Stimulated activated effector memory CD8-positive, alpha-beta T cell treated with anti-CD3 and anti-CD28 coated beads, Interleukin-12 subunit alpha, Interleukin-12 subunit beta, amount 100 ng/mL, for 72 hours (primary cell): ENCODE data around the gene ADAP1.
A peak's percentile ranks its signal among the peaks of the same experiment; 100 is the strongest.

ENCODE experiments used
- ATAC-seq: fragments of 150-1000 bp; cut with Tn5 transposase; 2 replicates; pipeline ENCODE4 v1.10.0; 2021
- DNase-seq, 2 donors: peaks; one replicate each; pipeline ENCODE4 v3.0.0; 2021 to 2022; ENCODE audit warnings: low spot score in 2 of 2
- H3K27ac Mint-ChIP-seq: one replicate; pipeline ENCODE4 v1.8.0; 2022; ENCODE audit warnings: mild to moderate bottlenecking, mixed read lengths
- H3K36me3 Mint-ChIP-seq: one replicate; pipeline ENCODE4 v1.8.0; 2022; ENCODE audit warnings: mild to moderate bottlenecking, mixed read lengths
- H3K4me1 Mint-ChIP-seq: one replicate; pipeline ENCODE4 v1.8.0; 2022; ENCODE audit warnings: mixed read lengths
- H3K4me3 Mint-ChIP-seq: one replicate; pipeline ENCODE4 v1.8.0; 2022; ENCODE audit warnings: mild to moderate bottlenecking, mixed read lengths
- H3K9me3 Mint-ChIP-seq: one replicate; pipeline ENCODE4 v1.8.0; 2022; ENCODE audit warnings: mixed read lengths

ADAP1 gene

DNA sequence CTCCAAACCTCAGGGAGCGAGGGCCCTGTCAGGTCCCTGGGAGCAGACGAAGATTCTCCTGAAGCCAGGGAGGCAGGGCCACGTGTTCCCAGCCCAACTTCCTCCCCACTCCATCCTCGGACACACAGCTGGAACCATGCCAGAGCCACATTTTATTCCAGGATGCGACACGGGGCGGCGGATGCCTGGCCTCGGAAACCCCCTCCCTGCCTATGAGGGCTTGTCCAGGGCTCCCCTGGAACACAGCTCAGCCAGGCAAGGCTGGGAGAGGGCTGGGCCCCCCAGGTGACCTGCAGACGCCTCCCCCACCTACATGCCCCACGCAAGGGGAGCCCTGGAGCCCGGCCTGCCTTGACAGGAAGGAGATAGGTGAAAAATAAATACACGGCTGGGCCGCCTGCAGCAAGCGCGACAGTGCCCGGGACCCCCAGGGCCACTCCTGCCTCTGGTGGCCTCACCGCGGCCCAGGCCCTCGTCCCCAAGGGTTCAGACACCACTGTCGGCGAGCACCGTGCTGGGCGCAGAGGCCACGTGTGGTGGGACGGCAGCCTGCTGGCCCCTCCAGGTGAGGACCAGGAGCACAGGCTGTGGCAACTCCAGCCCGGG lies 56.6 kb downstream of the ADAP1 start:
- Mint-ChIP-seq H3K36me3 (peaks cover 76% of the 10 kb centered on the region), H3K4me1 (peaks cover 10% of the 10 kb centered on the region), H3K27ac (no peak overlapping the region), H3K9me3 (no peaks in the 10 kb centered on the region), H3K4me3 (no peak overlapping the region)
- DNase-seq (no peak), ATAC-seq (no peak)

DNA sequence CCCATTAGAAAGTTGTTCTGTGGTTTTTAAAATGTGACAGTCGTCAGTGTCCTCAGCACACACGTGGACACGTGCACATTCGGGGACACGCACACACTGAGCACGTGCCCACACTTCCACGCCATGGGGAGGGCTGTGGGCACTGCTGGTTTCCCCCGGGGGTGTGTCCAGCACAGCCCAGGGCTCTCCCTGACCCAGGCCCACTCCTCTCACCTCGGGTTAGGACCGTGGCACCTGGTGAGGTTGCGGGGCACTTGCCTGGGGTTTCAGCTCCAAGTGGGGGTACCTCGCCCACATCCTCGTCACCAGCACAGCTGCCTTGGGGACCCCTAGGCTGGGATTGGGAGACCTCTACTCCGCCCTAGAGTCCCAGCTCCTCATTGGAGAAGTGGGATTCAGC lies 57.4 kb downstream of the ADAP1 start:
- Mint-ChIP-seq H3K27ac (no peak overlapping the region), H3K4me1 (peaks cover 15% of the 10 kb centered on the region), H3K9me3 (no peaks in the 10 kb centered on the region), H3K4me3 (no peak overlapping the region), H3K36me3 (peaks cover 76% of the 10 kb centered on the region)
- ATAC-seq (no peak), DNase-seq (no peak)

DNA sequence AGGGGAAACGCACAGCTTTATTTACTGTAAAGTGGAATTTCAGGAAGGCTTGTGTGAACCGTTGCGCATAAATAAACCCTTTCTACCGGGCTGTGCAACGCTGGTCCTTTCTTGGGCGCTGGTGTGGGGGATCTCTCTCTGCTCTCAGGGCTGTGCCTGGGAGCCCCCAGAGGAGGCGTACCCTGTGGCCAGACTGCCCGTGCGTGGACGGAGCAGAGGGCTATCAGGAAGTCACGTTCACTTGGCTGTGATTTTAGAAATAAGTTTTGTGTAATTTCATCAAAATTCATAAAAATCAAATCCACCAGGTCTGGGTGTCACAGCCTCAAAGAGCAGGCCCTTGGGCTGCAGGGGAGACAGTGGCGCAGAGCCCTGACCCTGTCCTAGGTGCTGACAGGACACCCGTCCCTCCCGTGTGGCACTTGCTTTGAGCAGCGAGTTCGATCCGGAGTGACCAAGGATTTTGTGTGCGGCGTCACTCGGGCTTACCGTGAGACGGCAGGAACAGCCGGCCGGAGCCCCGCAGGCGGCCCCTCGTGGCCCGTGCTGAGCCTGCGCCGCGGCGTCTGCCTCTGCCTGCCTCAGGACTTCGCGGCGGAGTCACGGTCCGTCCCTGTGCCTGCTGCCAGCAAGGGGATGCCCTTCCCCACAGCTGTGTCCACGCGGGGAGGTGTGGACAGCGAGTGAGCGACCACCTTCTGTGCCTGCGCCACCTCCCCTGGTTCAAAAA lies 58.0 kb downstream of the ADAP1 start:
- no peak overlapping the region for H3K4me3 Mint-ChIP-seq
- DNase-seq = no peak
- peaks cover 16% of the 10 kb centered on the region for H3K4me1 Mint-ChIP-seq
- H3K36me3 Mint-ChIP-seq = peaks cover 80% of the 10 kb centered on the region
- H3K27ac Mint-ChIP-seq = peak overlapping the region; percentile 12
- H3K9me3 Mint-ChIP-seq = no peaks in the 10 kb centered on the region
- no peak for ATAC-seq

DNA sequence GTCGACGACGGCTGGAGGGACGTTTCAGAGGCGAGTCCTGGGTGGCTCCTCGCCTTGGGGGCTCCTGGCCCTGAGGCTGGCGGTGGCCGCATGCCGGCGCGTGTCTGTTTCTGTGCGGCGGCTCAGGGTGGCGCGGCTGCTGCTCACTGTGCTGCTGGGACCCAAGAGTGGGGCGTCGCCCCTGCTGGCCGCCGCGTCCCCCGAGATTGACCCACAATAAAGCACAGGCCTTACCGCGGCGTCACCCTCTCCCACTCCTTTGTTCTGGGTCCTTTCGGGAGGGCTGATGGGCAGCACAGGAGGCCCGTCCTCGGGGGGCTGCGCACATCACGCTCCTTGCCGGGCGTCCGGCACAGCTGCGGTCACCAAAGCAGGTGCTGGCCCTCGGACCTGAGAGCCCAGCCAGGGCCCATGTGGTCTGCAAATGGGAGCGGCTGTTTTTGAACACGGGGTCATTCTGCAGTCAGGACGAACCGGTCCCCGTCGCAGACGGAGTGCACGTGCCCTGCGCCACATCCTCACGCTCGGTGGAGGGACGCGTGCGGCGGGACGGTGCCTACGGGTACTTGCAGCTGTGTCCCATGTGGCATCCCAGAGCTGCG lies 58.9 kb downstream of the ADAP1 start:
- no peaks in the 10 kb centered on the region for H3K9me3 Mint-ChIP-seq
- no peak for DNase-seq
- no peak overlapping the region for H3K4me3 Mint-ChIP-seq
- peak overlapping the region; percentile 12 for H3K27ac Mint-ChIP-seq
- H3K4me1 Mint-ChIP-seq = peaks cover 16% of the 10 kb centered on the region
- H3K36me3 Mint-ChIP-seq = peaks cover 83% of the 10 kb centered on the region
- ATAC-seq = no peak

DNA sequence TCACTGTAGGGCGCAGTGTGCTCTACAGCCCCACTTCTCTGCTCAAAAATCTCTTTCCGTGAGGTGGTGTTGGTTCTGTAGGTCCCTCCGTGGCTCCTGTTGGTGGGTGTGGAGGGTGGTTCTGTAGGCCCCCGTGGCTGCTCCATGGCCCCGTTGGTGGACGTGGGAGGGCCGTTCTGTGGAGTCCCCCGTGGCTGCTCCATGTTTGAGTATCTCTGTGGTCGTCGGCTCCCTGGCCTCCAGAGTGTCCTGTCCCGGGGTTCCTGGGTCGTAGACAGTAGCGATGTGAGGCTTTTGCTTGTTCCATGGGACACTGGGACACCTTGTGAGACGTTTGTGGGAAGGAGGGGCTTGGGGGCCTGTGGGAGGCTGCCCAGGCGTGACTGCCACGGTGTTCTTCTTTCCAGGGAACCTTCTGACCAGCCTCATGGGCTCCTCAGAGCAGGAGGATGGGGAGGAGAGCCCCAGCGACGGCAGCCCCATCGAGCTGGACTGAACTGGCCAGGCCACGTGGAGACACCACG lies 59.5 kb downstream of the ADAP1 start:
- Mint-ChIP-seq H3K27ac (no peak overlapping the region), H3K9me3 (no peaks in the 10 kb centered on the region), H3K36me3 (peaks cover 81% of the 10 kb centered on the region), H3K4me3 (no peak overlapping the region), H3K4me1 (peaks cover 16% of the 10 kb centered on the region)
- DNase-seq (no peak), ATAC-seq (no peak)

DNA sequence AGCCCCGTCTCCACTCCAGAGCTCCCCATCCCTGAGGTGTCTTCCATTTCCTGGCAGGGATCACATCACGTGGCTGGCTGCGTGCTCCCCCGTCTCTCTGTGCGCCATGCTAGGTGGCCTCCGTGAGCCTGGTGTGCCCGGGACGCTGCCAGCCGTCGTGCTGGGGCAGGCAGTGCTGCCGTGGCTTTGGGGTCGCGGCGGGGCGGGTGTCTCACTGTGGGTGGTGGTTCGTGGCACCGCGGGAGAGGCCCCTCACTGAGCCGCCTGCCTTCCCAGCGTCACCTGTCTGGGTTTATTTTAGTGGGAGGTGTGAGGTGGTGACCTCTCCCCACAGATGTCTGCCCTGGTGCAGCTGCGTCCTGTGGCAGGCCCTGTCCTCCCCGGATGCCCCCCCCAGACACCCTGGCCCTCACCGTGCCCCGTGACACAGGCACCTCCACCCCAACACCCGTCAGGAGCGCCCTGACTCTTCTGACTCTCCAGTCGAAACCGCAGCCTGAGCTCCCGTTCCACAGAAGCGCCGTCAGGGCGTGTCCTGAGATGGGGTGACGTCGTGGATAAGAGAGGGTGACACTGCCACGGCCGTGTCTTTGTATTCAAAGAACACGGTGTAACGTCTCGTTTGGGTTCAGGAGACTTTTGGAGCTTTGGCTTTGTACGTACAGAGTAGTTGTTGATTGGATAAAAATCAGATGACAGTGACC lies 60.2 kb downstream of the ADAP1 start:
- ATAC-seq (no peak), DNase-seq (no peak)
- Mint-ChIP-seq H3K4me3 (no peak overlapping the region), H3K9me3 (no peaks in the 10 kb centered on the region), H3K4me1 (peaks cover 16% of the 10 kb centered on the region), H3K27ac (no peak overlapping the region), H3K36me3 (peaks cover 76% of the 10 kb centered on the region)

DNA sequence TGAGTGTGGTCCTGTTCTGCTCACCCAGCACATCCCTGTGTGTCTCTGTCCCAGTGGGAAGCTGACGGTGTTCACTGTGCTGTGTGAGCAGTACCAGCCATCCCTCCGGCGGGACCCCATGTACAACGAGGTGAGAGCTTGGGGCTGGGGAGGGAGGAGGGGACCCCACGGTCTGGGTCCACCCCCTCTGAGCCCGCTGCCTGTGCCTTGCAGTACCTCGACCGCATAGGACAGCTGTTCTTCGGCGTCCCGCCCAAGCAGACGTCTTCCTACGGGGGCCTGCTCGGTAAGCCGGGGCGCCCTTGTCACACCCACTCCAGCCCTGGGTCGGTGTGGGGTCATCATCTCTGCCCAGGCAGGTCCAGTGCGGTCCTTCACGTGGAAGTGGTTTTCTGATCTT lies 60.8 kb downstream of the ADAP1 start:
- no peak overlapping the region for H3K27ac Mint-ChIP-seq
- no peak for ATAC-seq
- H3K36me3 Mint-ChIP-seq = peaks cover 76% of the 10 kb centered on the region
- H3K4me3 Mint-ChIP-seq = no peak overlapping the region
- peaks cover 16% of the 10 kb centered on the region for H3K4me1 Mint-ChIP-seq
- no peaks in the 10 kb centered on the region for H3K9me3 Mint-ChIP-seq
- DNase-seq = no peak

DNA sequence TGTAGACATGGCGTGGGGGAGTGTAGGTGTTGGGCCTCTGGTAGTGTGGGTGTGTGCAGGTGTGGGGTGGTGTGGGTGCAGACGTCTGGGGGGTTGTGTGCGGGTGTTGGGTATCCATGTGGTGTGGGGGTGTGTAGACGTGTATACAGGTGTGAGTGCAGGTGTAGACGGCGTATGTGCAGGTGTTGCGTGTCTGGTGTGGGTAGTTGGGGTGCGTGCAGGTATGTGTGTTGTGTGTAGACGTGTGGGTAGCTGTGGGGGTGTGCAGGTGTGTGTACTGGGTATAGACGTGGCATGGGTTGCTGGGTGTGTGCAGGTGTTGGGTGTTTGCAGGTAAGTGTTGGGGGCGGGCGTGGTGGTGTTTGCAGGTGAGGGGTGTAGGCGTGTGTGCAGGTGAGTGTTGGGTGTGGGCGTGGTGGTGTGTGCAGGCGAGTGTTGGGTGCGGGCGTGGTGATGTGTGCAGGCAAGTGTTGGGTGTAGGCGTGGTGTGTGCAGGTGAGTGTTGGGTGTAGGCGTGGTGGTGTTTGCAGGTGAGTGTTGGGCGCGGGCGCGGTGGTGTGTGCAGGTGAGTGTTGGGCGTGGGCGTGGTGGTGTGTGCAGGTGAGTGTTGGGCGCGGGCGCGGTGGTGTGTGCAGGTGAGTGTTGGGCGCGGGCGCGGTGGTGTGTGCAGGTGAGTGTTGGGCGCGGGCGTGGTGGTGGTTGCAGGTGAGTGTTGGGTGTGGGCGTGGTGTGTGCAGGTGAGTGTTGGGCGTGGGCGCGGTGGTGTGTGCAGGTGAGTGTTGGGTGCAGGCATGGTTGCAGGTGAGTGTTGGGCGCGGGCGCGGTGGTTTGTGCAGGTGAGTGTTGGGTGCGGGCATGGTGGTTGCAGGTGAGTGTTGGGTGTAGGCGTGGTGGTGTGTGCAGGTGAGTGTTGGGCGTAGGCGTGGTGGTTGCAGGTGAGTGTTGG lies 61.6 kb downstream of the ADAP1 start:
- ATAC-seq = no peak
- Mint-ChIP-seq H3K4me1 (peaks cover 16% of the 10 kb centered on the region), H3K9me3 (no peaks in the 10 kb centered on the region), H3K4me3 (no peak overlapping the region), H3K27ac (no peak overlapping the region), H3K36me3 (peaks cover 74% of the 10 kb centered on the region)
- DNase-seq = no peak

DNA sequence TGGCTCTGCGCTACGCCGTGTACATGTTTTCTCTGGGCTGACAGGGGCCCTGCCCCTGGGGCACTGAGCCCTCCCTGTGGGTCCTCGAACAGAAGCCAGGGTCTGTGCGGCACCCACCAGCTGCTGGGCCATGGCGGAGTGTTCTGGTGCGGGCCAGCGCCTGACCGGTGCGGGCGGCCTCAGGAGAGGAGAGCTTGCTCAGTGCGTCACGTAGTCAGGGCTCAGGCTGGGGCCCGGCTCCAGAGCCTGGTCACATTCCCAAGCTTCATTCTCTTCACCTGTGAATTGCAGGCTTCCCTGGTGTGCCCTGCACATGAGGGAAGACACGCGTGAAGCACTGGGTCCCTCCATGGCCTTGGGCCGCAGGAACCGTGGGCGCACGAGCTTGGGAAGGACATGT lies 62.7 kb downstream of the ADAP1 start:
- ATAC-seq = no peak
- H3K36me3 Mint-ChIP-seq = peaks cover 69% of the 10 kb centered on the region
- H3K4me3 Mint-ChIP-seq = no peak overlapping the region
- peaks cover 20% of the 10 kb centered on the region for H3K4me1 Mint-ChIP-seq
- H3K27ac Mint-ChIP-seq = no peak overlapping the region
- H3K9me3 Mint-ChIP-seq = no peaks in the 10 kb centered on the region
- DNase-seq = no peak

DNA sequence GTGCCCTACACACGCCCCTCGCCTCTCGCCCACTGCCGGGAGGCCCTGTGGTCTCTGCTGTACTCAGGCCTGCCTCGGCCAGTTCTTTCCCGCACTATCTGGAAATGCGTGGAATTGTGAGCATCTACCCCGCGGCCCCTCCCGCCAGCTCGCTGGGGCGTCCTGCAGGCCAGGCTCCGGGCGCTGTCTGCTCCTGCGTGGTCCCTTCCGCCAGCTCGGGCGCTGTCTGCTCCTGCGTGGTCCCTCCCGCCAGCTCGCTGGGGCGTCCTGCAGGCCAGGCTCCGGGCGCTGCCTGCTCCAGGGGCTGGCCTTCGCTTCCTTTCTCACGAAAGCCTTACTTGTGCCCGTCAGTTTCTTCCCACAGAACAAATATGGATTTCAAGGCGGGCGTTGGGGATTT lies 63.2 kb downstream of the ADAP1 start:
- no peak overlapping the region for H3K4me3 Mint-ChIP-seq
- ATAC-seq (no peak), DNase-seq (no peak)
- peaks cover 20% of the 10 kb centered on the region for H3K4me1 Mint-ChIP-seq
- H3K27ac Mint-ChIP-seq = no peak overlapping the region
- no peaks in the 10 kb centered on the region for H3K9me3 Mint-ChIP-seq
- H3K36me3 Mint-ChIP-seq = peaks cover 63% of the 10 kb centered on the region

DNA sequence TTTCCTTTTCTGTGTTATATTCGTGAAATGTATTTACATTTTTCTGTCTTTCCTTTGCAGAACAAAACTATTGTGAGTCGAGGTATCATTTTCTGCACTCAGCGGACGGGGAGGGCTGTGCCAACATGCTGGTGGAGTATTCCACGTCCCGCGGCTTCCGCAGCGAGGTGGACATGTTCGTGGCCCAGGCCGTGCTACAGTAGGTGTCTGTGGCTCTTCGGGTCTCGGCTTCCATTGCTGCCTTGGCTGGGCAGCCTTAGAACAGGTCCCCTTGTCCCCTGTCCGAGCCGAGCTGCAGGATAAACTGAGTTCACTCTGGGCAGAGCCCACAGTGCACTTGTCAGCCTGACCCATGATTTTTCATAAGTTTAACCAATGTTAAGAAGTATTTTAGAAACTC lies 63.6 kb downstream of the ADAP1 start:
- Mint-ChIP-seq H3K9me3 (no peaks in the 10 kb centered on the region), H3K4me1 (peaks cover 20% of the 10 kb centered on the region), H3K4me3 (no peak overlapping the region), H3K27ac (no peak overlapping the region), H3K36me3 (peaks cover 59% of the 10 kb centered on the region)
- DNase-seq = no peak
- ATAC-seq = no peak

DNA sequence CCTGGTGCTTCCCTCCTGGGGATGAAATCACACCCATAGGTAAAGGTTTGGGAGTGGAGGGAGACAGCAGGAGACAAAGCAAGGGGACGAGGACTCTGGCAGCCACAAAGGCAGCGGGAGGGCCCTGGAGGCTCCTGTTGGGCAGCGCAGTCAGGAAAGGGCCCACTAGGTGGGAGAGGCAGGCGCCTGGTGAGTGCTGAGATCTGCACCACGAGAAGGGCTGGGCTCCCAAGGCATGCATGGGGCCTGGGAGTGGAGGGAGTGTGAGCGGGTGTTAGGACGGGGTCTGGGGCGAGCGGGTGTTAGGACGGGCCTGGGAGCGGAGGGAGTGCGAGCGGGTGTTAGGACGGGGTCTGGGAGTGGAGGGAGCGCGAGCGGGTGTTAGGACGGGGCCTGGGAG lies 65.1 kb downstream of the ADAP1 start:
- Mint-ChIP-seq H3K27ac (no peak overlapping the region), H3K4me3 (no peak overlapping the region), H3K36me3 (peaks cover 48% of the 10 kb centered on the region), H3K4me1 (peaks cover 25% of the 10 kb centered on the region), H3K9me3 (no peaks in the 10 kb centered on the region)
- DNase-seq (no peak), ATAC-seq (no peak)

DNA sequence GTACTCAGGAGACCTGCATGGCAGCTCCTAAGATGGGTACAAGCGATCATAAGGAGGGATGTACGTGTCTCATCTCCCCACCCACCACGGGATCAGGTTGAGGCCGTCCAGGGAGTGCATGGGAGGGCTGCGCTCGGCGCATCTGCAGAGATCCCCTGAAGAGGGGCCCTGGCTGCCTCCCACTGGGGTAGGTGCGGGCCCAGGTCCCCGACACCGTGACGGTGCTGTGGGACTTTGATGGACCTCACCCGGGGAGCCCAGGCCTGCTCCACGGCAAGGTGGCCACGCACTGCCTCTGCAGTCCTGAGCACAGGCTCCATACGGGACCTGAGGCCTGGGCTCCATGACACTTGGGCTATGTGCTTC lies 65.5 kb downstream of the ADAP1 start:
- ATAC-seq = no peak
- Mint-ChIP-seq H3K4me1 (peaks cover 27% of the 10 kb centered on the region), H3K27ac (peak overlapping the region; percentile 32), H3K9me3 (no peaks in the 10 kb centered on the region), H3K36me3 (peaks cover 44% of the 10 kb centered on the region), H3K4me3 (no peak overlapping the region)
- DNase-seq = no peak

DNA sequence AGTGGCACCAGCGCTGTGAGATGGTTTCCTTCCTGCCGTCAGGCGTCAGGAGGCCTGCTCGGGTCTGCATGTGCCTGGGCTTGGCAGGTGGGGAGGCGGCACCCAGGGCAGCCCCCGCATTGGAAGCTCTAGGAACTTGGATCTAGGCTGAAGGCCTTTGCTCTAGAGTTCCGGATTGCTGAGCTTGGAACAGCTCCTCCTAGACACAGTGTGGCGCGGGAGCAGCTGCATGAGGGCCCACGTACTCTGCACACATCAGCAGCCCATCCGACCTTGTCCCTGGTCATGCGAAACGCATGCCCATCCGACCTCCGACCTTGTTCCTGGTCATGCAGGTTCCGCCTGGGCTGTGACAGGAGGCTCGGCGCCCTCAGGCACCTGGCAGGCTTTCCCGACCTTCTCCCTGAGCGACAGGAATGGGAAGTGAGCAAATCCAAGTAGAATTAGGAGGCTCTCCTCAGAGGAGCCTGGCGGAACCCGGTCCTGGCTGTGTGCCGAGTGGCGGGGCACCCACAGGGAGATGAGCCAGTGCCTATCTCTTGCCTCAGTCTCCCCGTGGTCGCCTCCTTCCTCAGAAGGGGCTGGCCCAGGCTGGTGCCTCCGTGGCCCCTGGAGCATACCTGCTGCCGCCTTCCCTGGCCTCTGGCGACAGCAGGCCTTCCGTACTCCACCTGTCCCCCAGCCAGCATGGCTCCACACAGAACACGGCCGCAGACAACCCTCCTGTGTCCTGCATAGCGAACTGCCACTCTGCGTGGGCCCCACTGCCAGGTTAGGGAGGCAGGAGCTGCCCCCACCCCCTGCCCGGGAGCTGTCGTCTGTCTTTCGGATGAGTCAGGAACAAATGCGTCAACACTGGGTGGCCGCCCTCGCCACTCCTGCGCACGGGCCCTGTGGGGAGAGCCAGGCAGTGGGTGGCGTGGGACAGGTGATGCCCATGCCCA lies 66.1 kb downstream of the ADAP1 start:
- Mint-ChIP-seq H3K9me3 (no peaks in the 10 kb centered on the region), H3K4me3 (no peak overlapping the region), H3K27ac (peak overlapping the region; percentile 32), H3K4me1 (peaks cover 25% of the 10 kb centered on the region), H3K36me3 (peaks cover 39% of the 10 kb centered on the region)
- ATAC-seq = no peak
- no peak for DNase-seq
